ENCODE results near the gene CAMTA2.
A peak's percentile ranks its signal among the peaks of the same experiment; 100 is the strongest.
"Not testable (repeated sequence)": the region's sequence is repeated elsewhere in the genome, so short reads cannot be mapped to it uniquely, and the experiment has no call there.

The CAMTA2 gene

DNA sequence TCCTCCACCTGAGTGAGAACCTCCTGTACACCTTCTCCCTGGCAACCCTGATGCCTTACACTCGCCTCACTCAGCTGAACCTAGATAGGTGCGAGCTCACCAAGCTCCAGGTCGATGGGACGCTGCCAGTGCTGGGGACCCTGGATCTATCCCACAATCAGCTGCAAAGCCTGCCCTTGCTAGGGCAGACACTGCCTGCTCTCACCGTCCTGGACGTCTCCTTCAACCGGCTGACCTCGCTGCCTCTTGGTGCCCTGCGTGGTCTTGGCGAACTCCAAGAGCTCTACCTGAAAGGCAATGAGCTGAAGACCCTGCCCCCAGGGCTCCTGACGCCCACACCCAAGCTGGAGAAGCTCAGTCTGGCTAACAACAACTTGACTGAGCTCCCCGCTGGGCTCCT, 54.7 kb downstream of the CAMTA2 start:
- TF ChIP-seq, protein P1, sequence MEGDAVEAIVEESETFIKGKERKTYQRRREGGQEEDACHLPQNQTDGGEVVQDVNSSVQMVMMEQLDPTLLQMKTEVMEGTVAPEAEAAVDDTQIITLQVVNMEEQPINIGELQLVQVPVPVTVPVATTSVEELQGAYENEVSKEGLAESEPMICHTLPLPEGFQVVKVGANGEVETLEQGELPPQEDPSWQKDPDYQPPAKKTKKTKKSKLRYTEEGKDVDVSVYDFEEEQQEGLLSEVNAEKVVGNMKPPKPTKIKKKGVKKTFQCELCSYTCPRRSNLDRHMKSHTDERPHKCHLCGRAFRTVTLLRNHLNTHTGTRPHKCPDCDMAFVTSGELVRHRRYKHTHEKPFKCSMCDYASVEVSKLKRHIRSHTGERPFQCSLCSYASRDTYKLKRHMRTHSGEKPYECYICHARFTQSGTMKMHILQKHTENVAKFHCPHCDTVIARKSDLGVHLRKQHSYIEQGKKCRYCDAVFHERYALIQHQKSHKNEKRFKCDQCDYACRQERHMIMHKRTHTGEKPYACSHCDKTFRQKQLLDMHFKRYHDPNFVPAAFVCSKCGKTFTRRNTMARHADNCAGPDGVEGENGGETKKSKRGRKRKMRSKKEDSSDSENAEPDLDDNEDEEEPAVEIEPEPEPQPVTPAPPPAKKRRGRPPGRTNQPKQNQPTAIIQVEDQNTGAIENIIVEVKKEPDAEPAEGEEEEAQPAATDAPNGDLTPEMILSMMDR (IDR thresholded peaks at IDR 0.05; ENCODE audit: insufficient read depth, low read depth, low read length, missing control alignments), result no peak
- no peak overlapping the region for H3K4me3 ChIP-seq (ENCODE audit: low read length)
- DNase-seq (ENCODE audit: low read depth), result no peak

DNA sequence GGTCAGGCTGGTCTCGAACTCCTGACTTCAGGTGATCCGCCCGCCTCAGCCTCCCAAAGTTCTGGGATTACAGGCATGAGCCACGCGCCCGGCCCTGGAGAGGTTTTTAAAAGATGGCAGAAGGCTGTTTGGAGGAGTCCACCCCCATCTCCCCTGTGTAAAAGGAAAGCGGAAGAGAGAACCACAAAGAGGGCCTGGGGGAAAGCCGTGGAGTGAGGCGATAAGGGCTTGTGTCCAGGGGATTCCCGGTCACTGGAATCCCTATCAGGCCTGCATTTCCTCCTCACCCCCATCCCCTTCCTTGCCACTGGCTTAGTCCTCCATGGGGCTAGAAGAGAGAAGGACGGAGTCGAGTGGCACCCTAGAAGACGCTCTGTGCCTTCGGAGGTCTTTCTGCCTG, 55.5 kb downstream of the CAMTA2 start, which contains the start of gene GP1BA:
GP1BA (plus strand) TSS at position 315 of the 400 bp plus-strand sequence. CDS start 328 bp downstream, outside the sequence.
- TF ChIP-seq, protein P1 (IDR thresholded peaks at IDR 0.05; ENCODE audit: insufficient read depth, low read depth, low read length, missing control alignments), result no peak
- no peak for DNase-seq (ENCODE audit: low read depth)
- H3K4me3 ChIP-seq (ENCODE audit: low read length), result no peak within 1 kb of the TSS

DNA sequence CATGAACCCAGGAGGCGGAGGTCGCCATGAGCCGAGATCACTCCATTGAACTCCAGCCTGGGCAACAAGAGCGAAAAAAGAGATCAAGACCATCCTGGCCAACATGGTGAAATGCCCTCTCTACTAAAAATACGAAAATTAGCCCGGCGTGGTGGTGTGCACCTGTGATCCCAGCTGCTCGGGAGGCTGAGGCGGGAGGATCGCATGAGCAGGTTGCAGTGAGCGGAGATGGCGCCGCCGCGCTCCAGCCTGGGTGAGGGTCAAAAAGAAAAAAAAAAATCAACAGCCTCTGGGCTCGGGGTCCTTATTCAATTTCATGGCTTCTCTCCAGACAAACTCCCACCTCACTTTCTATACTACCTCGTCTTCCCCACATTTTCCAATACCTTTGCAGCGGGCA, 58.6 kb downstream of the CAMTA2 start:
- no peak for DNase-seq (ENCODE audit: low read depth)
- TF ChIP-seq, protein P1 (IDR thresholded peaks at IDR 0.05; ENCODE audit: insufficient read depth, low read depth, low read length, missing control alignments), result no peak
- H3K4me3 ChIP-seq (ENCODE audit: low read length), result no peak overlapping the region

DNA sequence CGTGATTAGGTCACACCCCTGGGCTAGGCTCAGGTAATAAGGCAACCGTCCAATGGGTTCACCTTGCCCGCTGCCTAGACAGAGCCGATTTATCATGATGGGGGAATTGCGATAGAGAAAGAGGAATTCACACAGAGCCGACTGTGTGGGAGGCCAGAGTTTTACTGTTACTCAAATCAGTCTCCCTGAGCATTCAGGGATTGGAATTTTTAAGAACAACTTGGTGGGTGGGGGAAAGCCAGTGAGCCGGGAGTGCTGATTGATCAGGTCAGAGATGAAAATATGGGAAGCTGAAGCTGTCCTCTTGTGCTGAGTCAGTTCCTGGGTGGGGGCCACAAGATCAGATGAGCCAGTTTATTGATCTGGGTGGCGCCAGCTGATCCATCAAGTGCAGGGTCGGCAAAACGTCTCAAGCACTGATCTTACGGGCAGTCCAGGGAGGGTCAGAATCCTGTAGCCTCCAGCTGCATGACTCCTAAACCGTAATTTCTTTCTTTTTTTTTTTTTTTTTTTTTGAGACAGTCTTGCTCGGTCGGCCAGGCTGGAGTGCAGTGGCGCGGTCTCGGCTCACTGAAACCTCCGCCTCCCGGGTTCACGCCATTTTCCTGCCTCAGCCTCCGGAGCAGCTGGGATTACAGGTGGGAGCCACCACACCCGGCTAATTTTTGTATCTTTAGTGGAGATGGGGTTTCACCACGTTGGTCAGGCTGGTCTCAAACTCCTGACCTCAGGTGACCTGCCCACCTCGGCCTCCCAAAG, 60.7 kb downstream of the CAMTA2 start:
- not testable (repeated sequence) for H3K4me3 ChIP-seq (ENCODE audit: low read length); DNase-seq (ENCODE audit: low read depth)

DNA sequence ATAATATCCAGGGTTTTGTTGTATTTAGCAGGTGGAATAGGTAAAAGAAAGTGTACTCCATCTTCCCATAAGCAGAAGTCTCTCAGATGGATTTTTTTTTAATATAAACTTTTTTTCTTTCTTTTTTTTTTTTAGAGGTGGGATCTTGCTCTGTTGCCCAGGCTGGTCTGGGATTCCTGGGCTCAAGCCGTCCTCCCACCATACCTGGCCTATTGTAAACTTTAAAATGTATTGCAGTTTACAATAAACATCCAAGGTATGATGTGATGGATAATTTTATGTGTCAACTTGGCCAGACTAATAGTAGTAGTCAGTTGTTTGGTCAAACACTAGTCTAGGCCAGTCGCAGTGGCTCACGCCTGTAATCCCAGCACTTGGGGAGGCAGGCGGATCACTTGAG, 66.2 kb downstream of the CAMTA2 start:
- DNase-seq (ENCODE audit: low read depth), result no peak
- TF ChIP-seq, protein P1 (IDR thresholded peaks at IDR 0.05; ENCODE audit: insufficient read depth, low read depth, low read length, missing control alignments), result no peak
- H3K4me3 ChIP-seq (ENCODE audit: low read length), result no peak overlapping the region

DNA sequence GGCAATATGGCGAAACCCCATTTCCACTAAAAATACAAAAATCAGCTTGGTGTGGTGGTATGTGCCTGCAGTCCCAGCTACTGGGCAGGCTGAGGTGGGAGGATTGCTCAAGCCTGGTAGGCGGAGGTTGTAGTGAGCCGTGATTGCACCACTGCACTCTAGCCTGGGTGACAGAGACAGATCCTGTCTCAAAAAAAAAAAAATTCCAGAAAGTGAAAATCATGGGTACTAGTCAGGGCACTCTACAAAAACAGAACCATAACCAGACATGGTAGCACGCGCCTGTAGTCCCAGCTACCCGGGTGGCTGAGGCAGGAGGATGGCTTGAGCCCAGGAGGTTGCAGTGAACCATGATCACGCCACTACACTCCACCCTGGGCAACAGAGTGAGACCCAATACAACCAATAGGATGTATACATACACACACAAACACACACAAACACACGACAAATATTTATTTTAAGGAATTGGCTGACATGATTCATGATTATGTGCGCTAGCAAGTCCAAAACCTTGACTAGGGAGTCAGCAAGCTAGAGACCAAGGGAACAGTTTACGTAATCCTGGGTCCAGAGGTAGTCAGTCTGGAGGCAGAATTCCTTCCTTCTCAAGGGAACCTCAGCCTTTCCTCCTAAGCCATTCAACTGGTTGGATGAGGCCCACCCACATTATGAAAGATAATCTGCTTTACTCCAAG, 67.0 kb downstream of the CAMTA2 start:
- H3K4me3 ChIP-seq (ENCODE audit: low read length), result no peak overlapping the region
- TF ChIP-seq, protein P1 (IDR thresholded peaks at IDR 0.05; ENCODE audit: insufficient read depth, low read depth, low read length, missing control alignments), result no peak
- DNase-seq (ENCODE audit: low read depth), result peak; percentile 84

DNA sequence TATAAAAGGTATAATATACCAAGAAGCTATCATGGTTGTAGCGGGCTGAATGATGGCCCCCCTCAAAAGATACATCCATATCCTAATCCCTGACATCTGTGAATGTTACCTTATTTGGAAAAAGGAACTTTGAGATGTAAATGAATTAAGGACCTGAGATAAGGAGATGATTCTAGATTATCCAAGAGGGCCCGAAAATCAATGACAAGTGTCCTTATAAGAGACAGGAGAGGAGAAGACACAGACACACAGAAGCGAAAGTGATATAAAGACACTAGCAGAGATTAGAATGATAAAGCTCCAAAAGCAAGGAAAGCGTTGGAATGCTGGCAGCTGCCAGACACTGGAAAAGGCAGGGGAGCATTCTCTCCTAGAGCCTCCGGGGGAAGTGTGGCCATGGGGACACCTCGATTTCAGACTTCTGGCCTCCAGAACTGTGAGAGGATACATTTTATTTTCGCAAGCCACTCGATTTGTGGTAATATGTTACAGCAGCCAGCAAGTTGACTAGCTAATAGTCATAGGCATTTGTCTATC, 67.9 kb downstream of the CAMTA2 start:
- TF ChIP-seq, protein P1 (IDR thresholded peaks at IDR 0.05; ENCODE audit: insufficient read depth, low read depth, low read length, missing control alignments), result no peak

More for the DNA sequence above, 67.9 kb downstream of the CAMTA2 start:
- H3K4me3 ChIP-seq (ENCODE audit: low read length), result no peak overlapping the region
- no peak for DNase-seq (ENCODE audit: low read depth)

Measured in epithelial cell of esophagus (primary cell).